HepG2 (cell line): Measurements from ENCODE around the gene RXFP1.

Experiments used
- AGO2 ChIP-seq: fragments of 200-400 bp; formaldehyde crosslinking; optimal IDR thresholded peaks from 2 replicates; pipeline ENCODE3; 2017; ENCODE audit warnings: mild to moderate bottlenecking, low read depth, low read length, moderate library complexity
- CEBPB ChIP-seq: IDR thresholded peaks from 2 replicates; pipeline ENCODE4 v1.6.1; 2011; ENCODE audit warnings: low read depth, low read length, improper control_type of control experiment, borderline replicate concordance
- NBN ChIP-seq: fragments of 450-650 bp; conservative IDR thresholded peaks from 2 replicates; pipeline ENCODE4 v1.6.1; 2017
- YY1 ChIP-seq: IDR thresholded peaks from 2 replicates; pipeline ENCODE4 v1.6.1; 2011; ENCODE audit warnings: low read length, low read depth, moderate library complexity, mild to moderate bottlenecking; ENCODE audit not compliant: insufficient read depth, insufficient replicate concordance
- ZNF556 ChIP-seq: sonication (generic); formaldehyde crosslinking; IDR thresholded peaks from 2 replicates; pipeline ENCODE4 v1.4.0; 2020; ENCODE audit warnings: mild to moderate bottlenecking, missing genetic modification reagents, borderline replicate concordance

- TF ChIP-seq ZNF556 (CRISPR knock-in tag), result no peak
- no peak for TF ChIP-seq NBN
- no peak for TF ChIP-seq AGO2
- TF ChIP-seq CEBPB, result no peak
- no peak for TF ChIP-seq YY1
These were observed 13.0 kb downstream of the RXFP1 start for GRCh38 chr4:158534727-158535126.
